ENCODE measurements around the gene TMEM163.

DNA sequence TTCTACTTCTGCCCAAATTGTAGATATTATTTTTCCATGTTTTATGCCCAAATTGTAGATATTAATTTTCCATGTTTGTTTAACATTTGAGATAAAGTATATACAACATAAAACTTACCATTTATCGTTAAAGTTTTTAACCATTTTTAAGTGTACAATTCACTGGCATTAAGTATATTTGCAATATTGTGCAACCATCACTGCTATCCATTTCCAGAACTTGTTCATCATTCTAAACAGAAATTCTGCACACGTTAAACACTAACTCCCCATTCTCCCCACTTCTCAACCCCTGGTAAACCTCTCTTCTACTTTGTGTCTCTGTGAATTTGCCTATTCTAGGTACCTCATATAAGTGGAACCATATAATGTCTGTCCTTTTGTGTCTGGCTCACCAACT is 302.8 kb downstream of the TMEM163 start:
- TF ChIP-seq CTCF (IDR thresholded peaks at IDR 0.05) (no peak), POLR2A (IDR thresholded peaks at IDR 0.05) (no peak), EP300 (IDR thresholded peaks at IDR 0.05) (no peak)
